HG03571 (cell line): ENCODE data around the gene GPNMB.
"Not testable (repeated sequence)": the region's sequence is repeated elsewhere in the genome, so short reads cannot be mapped to it uniquely, and the experiment has no call there.

Source experiments
- ATAC-seq: cut with Tn5 transposase; IDR thresholded peaks from one replicate; pipeline ENCODE4 v1.9.1; 2021; ENCODE audit not compliant: unreplicated experiment

GPNMB gene

GRCh38 chr7:23298885-23299769 is 52.6 kb downstream of the GPNMB start, which contains the start of gene MALSU1:
Gene MALSU1, plus strand, starts transcription at chr7:23299339. Its CDS starts 14 bp downstream, at chr7:23299353.
- ATAC-seq: peak; percentile 100

DNA sequence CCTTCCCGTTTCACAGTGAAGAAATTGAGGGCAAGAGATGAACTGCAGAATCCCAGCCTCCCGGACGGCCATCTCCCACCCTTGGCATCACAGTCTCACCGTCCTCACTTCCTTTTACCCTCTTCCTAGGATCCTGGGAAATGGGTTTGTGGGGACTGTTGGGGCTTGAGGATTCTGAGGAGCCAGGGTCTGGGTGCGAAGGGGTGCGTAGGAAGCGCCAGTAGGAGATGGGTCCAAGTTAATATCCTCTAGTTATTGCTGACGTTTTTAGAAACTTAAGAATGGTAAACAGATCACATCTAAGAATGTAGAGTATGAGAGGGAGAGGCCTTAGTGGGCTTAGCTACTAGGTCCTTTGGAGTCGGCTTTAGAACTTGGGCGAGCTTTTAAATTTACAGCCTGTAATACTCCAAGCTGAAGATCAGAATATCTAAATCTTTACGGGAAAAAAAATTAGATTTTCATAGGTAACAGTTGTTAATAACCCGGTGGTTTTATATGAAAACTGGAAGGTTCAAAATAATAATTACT is 53.3 kb downstream of the GPNMB start:
- peak; percentile 2 for ATAC-seq

- no peak for ATAC-seq
Observed at GRCh38 chr7:23306936-23307521, 60.5 kb downstream of the GPNMB start.

GRCh38 chr7:23308754-23309153 is 62.2 kb downstream of the GPNMB start:
- no peak for ATAC-seq

DNA sequence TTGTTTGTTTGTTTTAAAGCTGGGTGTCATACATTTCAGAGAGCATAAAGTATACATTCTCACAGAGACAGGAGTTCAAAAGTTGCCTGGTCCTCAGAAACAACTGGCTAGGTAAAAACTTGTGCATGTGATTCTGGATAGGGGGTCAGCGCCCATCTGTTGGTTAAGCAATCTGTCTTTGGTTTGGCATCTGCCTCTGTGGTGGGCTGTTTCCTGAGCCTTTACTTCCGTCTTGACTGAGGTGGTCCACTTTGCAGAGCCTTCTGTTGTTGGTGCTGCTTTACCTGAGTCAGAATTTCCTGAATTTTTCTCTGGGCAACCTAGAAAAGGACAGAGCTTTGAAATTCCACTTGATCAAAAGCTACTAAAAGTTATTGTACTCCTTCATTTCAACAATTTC is 65.6 kb downstream of the GPNMB start:
- not testable (repeated sequence) for ATAC-seq

- no peak for ATAC-seq
Observed at GRCh38 chr7:23315366-23315765, 68.8 kb downstream of the GPNMB start.
